ENCODE results near the gene GLS2. TPM values are rescaled to one million over a fixed set of nuclear protein-coding genes. Genes with fewer than 3 reads are reported as not detected.

Gene GLS2
- total and polyA plus RNA-seq, 12 donors = 0.17 to 5.3 (median 1.5) TPM; not detected in 1

DNA sequence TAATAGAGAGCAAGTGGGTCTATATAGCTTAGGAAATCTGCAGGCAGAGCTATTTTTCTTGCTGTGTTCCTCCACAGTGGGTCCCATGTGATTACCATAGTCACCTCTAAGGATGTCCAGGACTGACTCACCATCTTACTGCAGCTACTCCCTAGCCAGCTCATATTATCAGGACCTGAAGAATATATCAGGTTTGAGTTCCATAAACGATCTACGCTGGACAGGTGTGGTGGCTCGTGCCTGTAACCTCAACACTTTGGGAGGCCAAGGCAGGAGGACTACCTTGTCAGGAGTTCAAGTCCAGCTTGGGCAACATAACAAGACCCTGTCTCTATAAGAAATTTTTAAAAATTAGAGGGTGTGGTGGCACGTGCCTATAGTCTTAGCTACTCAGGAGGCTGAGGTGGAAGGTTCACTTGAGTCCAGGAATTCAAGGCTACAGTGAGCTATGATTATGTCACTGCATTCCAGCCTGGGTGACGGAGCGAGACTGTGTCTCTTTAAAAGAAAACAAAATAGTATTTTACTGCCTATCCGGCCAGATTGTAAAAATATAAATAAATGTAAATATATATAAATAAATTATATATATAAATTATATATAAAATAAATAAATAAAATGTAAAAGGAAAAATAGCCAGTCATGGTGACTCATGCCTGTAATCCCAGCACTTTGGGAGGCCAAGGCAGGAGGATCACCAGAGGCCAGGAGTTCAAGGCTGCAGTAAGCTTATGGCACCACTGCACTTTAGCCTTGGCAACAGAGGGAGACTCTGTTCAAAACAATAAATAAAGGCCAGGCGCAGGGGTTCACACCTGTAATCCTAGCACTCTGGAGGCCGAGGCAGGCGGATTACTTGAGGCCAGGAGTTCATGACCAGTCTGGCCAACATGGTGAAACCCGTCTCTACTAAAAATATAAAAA lies 26.5 kb downstream of the GLS2 start:
- DNase-seq = no peak
- Histone ChIP-seq H3K4me1 (replicated peaks in 1 of 2) (no peaks in the 10 kb centered on the region), H3K27ac (no peak overlapping the region), H3K27me3 (no peaks in the 10 kb centered on the region), H3K9me3 (replicated peaks in 1 of 3) (no peaks in the 10 kb centered on the region), H3K4me3 (no peak overlapping the region), H3K36me3 (replicated peaks in 1 of 2) (no peaks in the 10 kb centered on the region)
- intact Hi-C loops (cut with DNase I) = loop anchor here (5.0 to 10.0 kb wide), 2 partner anchors 137 to 269 kb away; no protein-coding TSS in a partner anchor
- 68 to 79% (median 70%) methylated on average over 11 of the region's 11 CpGs for whole genome bisulfite sequencing, 4 donors
- TF ChIP-seq, protein P1, sequence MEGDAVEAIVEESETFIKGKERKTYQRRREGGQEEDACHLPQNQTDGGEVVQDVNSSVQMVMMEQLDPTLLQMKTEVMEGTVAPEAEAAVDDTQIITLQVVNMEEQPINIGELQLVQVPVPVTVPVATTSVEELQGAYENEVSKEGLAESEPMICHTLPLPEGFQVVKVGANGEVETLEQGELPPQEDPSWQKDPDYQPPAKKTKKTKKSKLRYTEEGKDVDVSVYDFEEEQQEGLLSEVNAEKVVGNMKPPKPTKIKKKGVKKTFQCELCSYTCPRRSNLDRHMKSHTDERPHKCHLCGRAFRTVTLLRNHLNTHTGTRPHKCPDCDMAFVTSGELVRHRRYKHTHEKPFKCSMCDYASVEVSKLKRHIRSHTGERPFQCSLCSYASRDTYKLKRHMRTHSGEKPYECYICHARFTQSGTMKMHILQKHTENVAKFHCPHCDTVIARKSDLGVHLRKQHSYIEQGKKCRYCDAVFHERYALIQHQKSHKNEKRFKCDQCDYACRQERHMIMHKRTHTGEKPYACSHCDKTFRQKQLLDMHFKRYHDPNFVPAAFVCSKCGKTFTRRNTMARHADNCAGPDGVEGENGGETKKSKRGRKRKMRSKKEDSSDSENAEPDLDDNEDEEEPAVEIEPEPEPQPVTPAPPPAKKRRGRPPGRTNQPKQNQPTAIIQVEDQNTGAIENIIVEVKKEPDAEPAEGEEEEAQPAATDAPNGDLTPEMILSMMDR (IDR thresholded peaks at IDR 0.05) = no peak
- TF ChIP-seq POLR2A (IDR thresholded peaks at IDR 0.05) = no peak

- DNase-seq = no peak
- 84 to 94% (median 89%) methylated on average over 4 of the region's 4 CpGs for WGBS, 4 donors
- TF ChIP-seq, protein P1 (IDR thresholded peaks at IDR 0.05) = no peak
- no peak for TF ChIP-seq POLR2A (IDR thresholded peaks at IDR 0.05)
- H3K36me3 ChIP-seq (replicated peaks in 1 of 2) = no peaks in the 10 kb centered on the region
- intact Hi-C loops (cut with DNase I) = loop anchor here (10.0 kb wide), 1 partner anchor 103 kb away; no protein-coding TSS in a partner anchor
- H3K4me3 ChIP-seq = no peak overlapping the region
- no peaks in the 10 kb centered on the region for H3K4me1 ChIP-seq (replicated peaks in 1 of 2)
- no peak overlapping the region for H3K27ac ChIP-seq
- H3K27me3 ChIP-seq = no peaks in the 10 kb centered on the region
- no peaks in the 10 kb centered on the region for H3K9me3 ChIP-seq (replicated peaks in 1 of 3)
Observed at GRCh38 chr12:56457817-56458216, 30.1 kb downstream of the GLS2 start.

DNA sequence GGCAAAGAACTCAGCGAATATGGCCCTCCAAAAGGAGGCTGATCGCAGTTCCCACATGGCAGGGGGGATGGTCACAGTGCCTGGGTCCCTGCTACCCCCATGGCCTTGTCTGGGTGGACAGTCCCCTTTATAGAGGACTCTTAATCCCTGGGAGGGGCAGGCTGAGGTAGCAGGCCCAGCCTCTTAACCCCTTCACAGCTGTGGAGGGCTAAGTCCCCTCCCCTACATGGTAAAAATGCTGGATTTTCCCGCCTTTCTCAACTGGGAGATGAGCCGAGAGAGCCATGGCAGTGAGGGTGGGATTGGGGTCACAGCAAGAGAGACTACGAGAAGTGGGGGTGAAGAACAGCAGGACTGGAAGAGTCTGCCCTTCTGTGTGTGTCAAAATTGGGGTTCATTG lies 33.4 kb downstream of the GLS2 start, which contains the start of gene MIP:
Gene MIP, minus strand, starts transcription at position 101 of the 400 bp plus-strand sequence. Its CDS starts 44 bp downstream, at position 57.
- intact Hi-C loops (cut with DNase I) = loop anchor here (10.0 kb wide), 1 partner anchor 100 kb away; no protein-coding TSS in a partner anchor

GRCh38 chr12:56451147-56451546 lies 36.8 kb downstream of the GLS2 start:
- no peaks in the 10 kb centered on the region for H3K27me3 ChIP-seq
- peaks cover 0 to 10% of the 10 kb centered on the region in 2 donors for H3K4me1 ChIP-seq (replicated peaks in 1 of 2)
- no peak overlapping the region for H3K4me3 ChIP-seq
- H3K36me3 ChIP-seq (replicated peaks in 1 of 2) = no peaks in the 10 kb centered on the region
- TF ChIP-seq, protein P1 (IDR thresholded peaks at IDR 0.05) = no peak
- TF ChIP-seq POLR2A (IDR thresholded peaks at IDR 0.05) = no peak
- H3K9me3 ChIP-seq (replicated peaks in 1 of 3) = no peaks in the 10 kb centered on the region
- intact Hi-C loops (cut with DNase I) = loop anchor here (10.0 kb wide), 1 partner anchor 96 kb away; no protein-coding TSS in a partner anchor
- no peak overlapping the region for H3K27ac ChIP-seq
- no peak for DNase-seq
- 63 to 86% (median 68%) methylated on average over 5 of the region's 5 CpGs for WGBS, 4 donors

More for the DNA sequence above, 33.4 kb downstream of the GLS2 start, which contains the start of gene MIP:
- peaks cover 0 to 3% of the 10 kb centered on the region in 2 donors for H3K4me1 ChIP-seq (replicated peaks in 1 of 2)
- H3K4me3 ChIP-seq = no peak within 1 kb of the TSS
- no peaks in the 10 kb centered on the region for H3K36me3 ChIP-seq (replicated peaks in 1 of 2)
- no peaks in the 10 kb centered on the region for H3K9me3 ChIP-seq (replicated peaks in 1 of 3)
- 80 to 91% (median 85%) methylated on average over 5 of the region's 5 CpGs for WGBS, 4 donors
- H3K27ac ChIP-seq = no peak within 1 kb of the TSS
- no peaks in the 10 kb centered on the region for H3K27me3 ChIP-seq
- DNase-seq = no peak
- no peak for TF ChIP-seq POLR2A (IDR thresholded peaks at IDR 0.05)
- TF ChIP-seq, protein P1 (IDR thresholded peaks at IDR 0.05) = no peak

Data from adrenal gland (tissue), 12 donors.